Vagina (tissue), 2 donors: ENCODE data around the gene TEAD3. TPM values are rescaled to one million over a fixed set of nuclear protein-coding genes. Genes with fewer than 3 reads are reported as not detected.

Experiments
- DNase-seq, 2 donors: peaks; one replicate each; pipeline ENCODE4 v3.0.0-alpha.2; 2017; ENCODE audit errors: extremely low spot score in 2 of 2
- H3K27ac ChIP-seq: fragments of 200-600 bp; sonication (generic); one replicate; pipeline ENCODE4 v1.5.1; 2019
- H3K27me3 ChIP-seq: fragments of 200-600 bp; sonication (generic); one replicate; pipeline ENCODE4 v1.5.1; 2019
- H3K36me3 ChIP-seq, 2 donors: fragments of 200-600 bp; sonication (generic); one replicate each; pipeline ENCODE4 v1.5.1; 2017 to 2019
- H3K4me1 ChIP-seq: fragments of 200-600 bp; sonication (generic); one replicate; pipeline ENCODE4 v1.5.1; 2019
- H3K4me3 ChIP-seq, 2 donors: fragments of 200-600 bp; sonication (generic); 1 replicate in 1 of 2; 2 replicates in 1 of 2; pipeline ENCODE4 v1.5.1; 2016 to 2019
- H3K9me3 ChIP-seq: fragments of 200-600 bp; sonication (generic); one replicate; pipeline ENCODE4 v1.5.1; 2019
- CTCF ChIP-seq, 3 experiments: fragments of 450-650 bp in 2 of 3; fragments of 200-600 bp in 1 of 3; sonication (generic) in 1 of 3; IDR thresholded peaks; one replicate each; pipeline ENCODE4 v1.5.1; 2017 to 2019; ENCODE audit warnings: antibody characterized with exemption in 3 of 3, mild to moderate bottlenecking in 2 of 3, moderate library complexity in 2 of 3
- POLR2A ChIP-seq, 2 donors: fragments of 450-650 bp; IDR thresholded peaks; one replicate each; pipeline ENCODE4 v1.6.1; 2017; ENCODE audit warnings: antibody characterized with exemption in 2 of 2, mild to moderate bottlenecking in 2 of 2, moderate library complexity in 2 of 2
- POLR2AphosphoS5 ChIP-seq, 2 donors: sonication (generic); formaldehyde crosslinking; IDR thresholded peaks; one replicate each; pipeline ENCODE4 v1.9.0; 2017; ENCODE audit warnings: antibody characterized with exemption in 2 of 2, mild to moderate bottlenecking in 2 of 2, low read depth in 1 of 2; ENCODE audit not compliant: insufficient read depth in 1 of 2
- intact Hi-C: fragments of 100-400 bp; cut with DNase I; formaldehyde crosslinking; loops from one replicate; pipeline ENCODE4 v1.15.1; 2023
- total RNA-seq: library from RNA; depleted of rRNA; stranded (reverse); fragments of >200 nt; gene quantifications from one replicate; pipeline ENCODE4 v1.2.3, GENCODE V29; 2016

TEAD3 gene
- total RNA-seq, 1 donor from 2014 or later, result 29.0 TPM

DNA sequence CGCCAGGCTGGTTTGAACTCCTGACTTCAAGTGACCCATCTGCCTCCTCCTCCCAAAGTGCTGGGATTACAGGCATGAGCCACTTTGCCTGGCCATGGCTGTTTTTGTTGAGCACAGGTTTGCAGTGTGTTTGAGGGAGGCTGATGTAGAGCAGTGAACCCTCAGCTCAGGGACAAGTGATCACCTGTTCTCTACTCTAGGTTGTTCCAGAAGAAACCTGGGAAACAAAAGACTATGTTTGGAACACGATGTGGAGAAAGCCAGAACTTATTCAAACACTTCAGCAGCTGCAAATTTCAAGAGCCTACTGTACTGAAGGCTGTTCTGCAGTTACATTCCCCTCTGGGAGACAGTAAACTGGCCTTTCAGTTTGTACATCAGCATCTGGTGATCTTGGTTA is 11.1 kb upstream of the TEAD3 start:
- DNase-seq, result no peak
- no peak overlapping the region for H3K27ac ChIP-seq
- no peaks in the 10 kb centered on the region for H3K36me3 ChIP-seq
- H3K4me1 ChIP-seq, result peaks cover 22% of the 10 kb centered on the region
- TF ChIP-seq CTCF (IDR thresholded peaks at IDR 0.05), result no peak
- TF ChIP-seq POLR2A (IDR thresholded peaks at IDR 0.05), result no peak
- TF ChIP-seq POLR2AphosphoS5 (IDR thresholded peaks at IDR 0.05; ENCODE audit: insufficient read depth in 1 of 2, low read depth in 1 of 2), result no peak
- intact Hi-C loops, result no loop called here
- H3K27me3 ChIP-seq, result no peaks in the 10 kb centered on the region
- H3K9me3 ChIP-seq, result no peaks in the 10 kb centered on the region
- H3K4me3 ChIP-seq, result no peak overlapping the region

DNA sequence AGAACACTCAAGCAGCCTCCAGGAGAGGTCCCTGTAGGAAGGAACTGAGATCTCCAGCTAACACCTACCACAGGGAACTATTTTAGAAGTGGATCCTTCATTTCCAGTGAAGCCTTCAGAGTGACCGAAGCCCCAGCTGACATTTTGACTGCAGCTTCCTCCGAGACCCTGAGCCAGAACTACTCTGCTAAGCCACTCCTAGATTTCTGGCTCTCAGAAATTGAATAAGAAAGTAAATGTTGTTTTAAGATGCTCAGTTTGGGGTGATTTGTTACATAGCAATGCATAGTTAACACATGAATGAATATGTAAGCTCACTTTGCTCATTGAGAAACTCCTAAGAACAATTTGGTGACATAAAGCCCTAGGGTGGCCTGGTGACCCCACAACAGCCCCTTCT is 10.3 kb upstream of the TEAD3 start:
- Histone ChIP-seq H3K36me3 (no peaks in the 10 kb centered on the region), H3K9me3 (no peaks in the 10 kb centered on the region), H3K27ac (no peak overlapping the region), H3K4me3 (no peak overlapping the region), H3K27me3 (no peaks in the 10 kb centered on the region), H3K4me1 (peaks cover 21% of the 10 kb centered on the region)
- TF ChIP-seq POLR2A (IDR thresholded peaks at IDR 0.05) (no peak), POLR2AphosphoS5 (IDR thresholded peaks at IDR 0.05; ENCODE audit: insufficient read depth in 1 of 2, low read depth in 1 of 2) (no peak), CTCF (IDR thresholded peaks at IDR 0.05) (no peak)
- intact Hi-C loops, result no loop called here
- no peak for DNase-seq

DNA sequence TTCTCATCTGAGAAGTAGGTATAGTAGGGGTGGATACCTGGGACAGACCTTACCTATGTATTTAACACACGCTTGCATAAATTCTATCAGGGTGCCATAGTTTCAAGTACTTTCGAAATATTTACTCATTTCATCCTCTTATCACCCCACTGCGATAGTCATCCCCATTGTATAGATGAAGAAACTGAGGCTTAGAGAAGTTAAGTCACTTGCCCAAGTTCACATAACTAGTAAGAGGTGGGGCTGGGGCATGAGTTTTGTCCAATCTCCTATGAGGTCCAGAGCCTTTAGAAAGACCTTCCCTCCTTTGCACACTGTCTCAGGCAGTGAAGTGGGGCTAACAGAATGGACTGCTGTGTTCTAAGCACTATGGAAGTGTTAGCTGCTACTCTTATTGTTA is 9.7 kb upstream of the TEAD3 start:
- no peak for DNase-seq
- Histone ChIP-seq H3K4me1 (peaks cover 14% of the 10 kb centered on the region), H3K27me3 (no peaks in the 10 kb centered on the region), H3K4me3 (no peak overlapping the region), H3K9me3 (no peaks in the 10 kb centered on the region), H3K36me3 (no peaks in the 10 kb centered on the region), H3K27ac (no peak overlapping the region)
- intact Hi-C loops, result no loop called here
- TF ChIP-seq CTCF (IDR thresholded peaks at IDR 0.05) (no peak), POLR2A (IDR thresholded peaks at IDR 0.05) (no peak), POLR2AphosphoS5 (IDR thresholded peaks at IDR 0.05; ENCODE audit: insufficient read depth in 1 of 2, low read depth in 1 of 2) (no peak)

GRCh38 chr6:35505999-35506412 is 9.1 kb upstream of the TEAD3 start:
- intact Hi-C loops, result no loop called here

DNA sequence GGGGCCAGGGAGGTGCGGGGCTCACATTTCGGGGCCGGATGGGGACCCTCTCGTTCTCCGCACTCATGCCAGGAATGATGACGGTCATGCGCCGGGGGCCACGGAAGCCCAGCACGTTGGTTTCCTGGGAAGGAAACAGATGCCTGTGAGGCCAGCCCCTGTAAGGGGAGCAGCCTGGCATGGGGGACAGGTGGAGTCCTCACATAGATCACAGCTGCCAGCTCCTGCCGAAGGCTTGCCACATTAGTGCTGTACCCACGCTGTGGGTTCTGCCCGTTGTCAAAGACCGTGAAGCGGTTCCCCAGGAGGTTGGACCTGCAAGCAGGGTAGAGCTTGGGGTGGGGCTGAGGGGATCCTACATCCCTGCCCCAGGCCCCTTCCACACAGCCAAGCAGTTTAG is 6.7 kb upstream of the TEAD3 start:
- Histone ChIP-seq H3K27ac (no peak overlapping the region), H3K4me1 (peaks cover 10% of the 10 kb centered on the region), H3K27me3 (no peaks in the 10 kb centered on the region), H3K36me3 (no peaks in the 10 kb centered on the region), H3K4me3 (no peak overlapping the region), H3K9me3 (no peaks in the 10 kb centered on the region)
- DNase-seq, result no peak
- intact Hi-C loops, result no loop called here
- no peak for TF ChIP-seq POLR2A (IDR thresholded peaks at IDR 0.05)
- TF ChIP-seq POLR2AphosphoS5 (IDR thresholded peaks at IDR 0.05; ENCODE audit: insufficient read depth in 1 of 2, low read depth in 1 of 2), result no peak
- no peak for TF ChIP-seq CTCF (IDR thresholded peaks at IDR 0.05)

More at GRCh38 chr6:35505999-35506412, 9.1 kb upstream of the TEAD3 start:
- Histone ChIP-seq H3K27me3 (no peaks in the 10 kb centered on the region), H3K4me3 (peak overlapping the region in 1 of 2 donors; percentile 5), H3K27ac (no peak overlapping the region), H3K36me3 (no peaks in the 10 kb centered on the region), H3K4me1 (peaks cover 9% of the 10 kb centered on the region), H3K9me3 (no peaks in the 10 kb centered on the region)
- DNase-seq, result no peak
- TF ChIP-seq CTCF (IDR thresholded peaks at IDR 0.05), result no peak
- TF ChIP-seq POLR2A (IDR thresholded peaks at IDR 0.05), result no peak
- TF ChIP-seq POLR2AphosphoS5 (IDR thresholded peaks at IDR 0.05; ENCODE audit: insufficient read depth in 1 of 2, low read depth in 1 of 2), result no peak
